Measurements from ENCODE around the gene TECRL.

- TF ChIP-seq, protein P1, sequence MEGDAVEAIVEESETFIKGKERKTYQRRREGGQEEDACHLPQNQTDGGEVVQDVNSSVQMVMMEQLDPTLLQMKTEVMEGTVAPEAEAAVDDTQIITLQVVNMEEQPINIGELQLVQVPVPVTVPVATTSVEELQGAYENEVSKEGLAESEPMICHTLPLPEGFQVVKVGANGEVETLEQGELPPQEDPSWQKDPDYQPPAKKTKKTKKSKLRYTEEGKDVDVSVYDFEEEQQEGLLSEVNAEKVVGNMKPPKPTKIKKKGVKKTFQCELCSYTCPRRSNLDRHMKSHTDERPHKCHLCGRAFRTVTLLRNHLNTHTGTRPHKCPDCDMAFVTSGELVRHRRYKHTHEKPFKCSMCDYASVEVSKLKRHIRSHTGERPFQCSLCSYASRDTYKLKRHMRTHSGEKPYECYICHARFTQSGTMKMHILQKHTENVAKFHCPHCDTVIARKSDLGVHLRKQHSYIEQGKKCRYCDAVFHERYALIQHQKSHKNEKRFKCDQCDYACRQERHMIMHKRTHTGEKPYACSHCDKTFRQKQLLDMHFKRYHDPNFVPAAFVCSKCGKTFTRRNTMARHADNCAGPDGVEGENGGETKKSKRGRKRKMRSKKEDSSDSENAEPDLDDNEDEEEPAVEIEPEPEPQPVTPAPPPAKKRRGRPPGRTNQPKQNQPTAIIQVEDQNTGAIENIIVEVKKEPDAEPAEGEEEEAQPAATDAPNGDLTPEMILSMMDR (IDR thresholded peaks at IDR 0.05) = no peak
- TF ChIP-seq EZH2 (IDR thresholded peaks at IDR 0.05) = no peak
Measured at GRCh38 chr4:64248186-64248585, 161.1 kb downstream of the TECRL start.

All from neural progenitor cell (in vitro differentiated cells).